Mesendoderm (in vitro differentiated cells): ENCODE results near the gene PRSS27.

Experiments used
- DNase-seq: peaks from one replicate; pipeline ENCODE4 v3.0.0; 2013
- H2AK5ac ChIP-seq: 2 replicates; pipeline ENCODE4 v1.6.1; 2013; ENCODE audit warnings: low read length, inconsistent platforms
- H2BK120ac ChIP-seq: 2 replicates; pipeline ENCODE4 v1.6.1; 2013; ENCODE audit warnings: low read depth, mild to moderate bottlenecking, low read length, moderate library complexity, mixed read lengths
- H2BK15ac ChIP-seq: replicated peaks from 2 replicates; pipeline ENCODE4 v1.6.1; 2013; ENCODE audit warnings: low read depth, mild to moderate bottlenecking, moderate library complexity
- H2BK5ac ChIP-seq: 2 replicates; pipeline ENCODE4 v1.6.1; 2013; ENCODE audit warnings: low read length, inconsistent platforms
- H3K18ac ChIP-seq: 2 replicates; pipeline ENCODE4 v1.6.1; 2013; ENCODE audit warnings: mild to moderate bottlenecking, low read length, mixed read lengths
- H3K23ac ChIP-seq: one replicate; pipeline ENCODE4 v1.6.1; 2013; ENCODE audit warnings: low read length
- H3K27ac ChIP-seq: 2 replicates; pipeline ENCODE4 v1.5.1; 2013; ENCODE audit warnings: low read depth, mild to moderate bottlenecking, inconsistent platforms, low read length, moderate library complexity
- H3K27me3 ChIP-seq: 2 replicates; pipeline ENCODE4 v1.6.1; 2013; ENCODE audit warnings: low read length, control low read depth, mild to moderate bottlenecking, inconsistent platforms; ENCODE audit not compliant: insufficient read depth, poor library complexity
- H3K36me3 ChIP-seq: 2 replicates; pipeline ENCODE4 v1.6.1; 2013; ENCODE audit warnings: low read length, inconsistent platforms; ENCODE audit not compliant: control insufficient read depth, insufficient read depth
- H3K4ac ChIP-seq: one replicate; pipeline ENCODE4 v1.6.1; 2013; ENCODE audit warnings: low read depth, mild to moderate bottlenecking, low read length, moderate library complexity
- H3K4me1 ChIP-seq: 2 replicates; pipeline ENCODE4 v1.6.1; 2013; ENCODE audit warnings: low read depth, low read length, inconsistent platforms; ENCODE audit not compliant: control insufficient read depth
- H3K4me2 ChIP-seq: 2 replicates; pipeline ENCODE4 v1.6.1; 2013; ENCODE audit warnings: low read length
- H3K4me3 ChIP-seq: 2 replicates; pipeline ENCODE4 v1.5.1; 2013; ENCODE audit warnings: mild to moderate bottlenecking, low read length
- H3K56ac ChIP-seq: one replicate; pipeline ENCODE4 v1.6.1; 2013; ENCODE audit warnings: low read length
- H3K79me1 ChIP-seq: 2 replicates; pipeline ENCODE4 v1.6.1; 2013; ENCODE audit warnings: low read length, inconsistent platforms
- H3K79me2 ChIP-seq: 2 replicates; pipeline ENCODE4 v1.6.1; 2013; ENCODE audit warnings: mild to moderate bottlenecking, low read length; ENCODE audit not compliant: control insufficient read depth, insufficient read depth
- H3K9ac ChIP-seq: 2 replicates; pipeline ENCODE4 v1.6.1; 2013; ENCODE audit warnings: low read length, inconsistent platforms
- H4K5ac ChIP-seq: one replicate; pipeline ENCODE4 v1.6.1; 2013; ENCODE audit warnings: low read length
- H4K8ac ChIP-seq: one replicate; pipeline ENCODE4 v1.6.1; 2013; ENCODE audit warnings: low read depth, mild to moderate bottlenecking, control low read depth, low read length, moderate library complexity
- WGBS: extraction: QIAGEN DNeasy Blood & Tissue Kit; methylation state at CpG from one replicate; pipeline ENCODE4 v1.1.7; 2013; ENCODE audit warnings: low lambda C conversion rate, missing lambda C conversion rate; ENCODE audit not compliant: insufficient coverage; ENCODE audit errors: extremely low coverage; 5-methylcytosine and 5-hydroxymethylcytosine counted together

The PRSS27 gene

DNA sequence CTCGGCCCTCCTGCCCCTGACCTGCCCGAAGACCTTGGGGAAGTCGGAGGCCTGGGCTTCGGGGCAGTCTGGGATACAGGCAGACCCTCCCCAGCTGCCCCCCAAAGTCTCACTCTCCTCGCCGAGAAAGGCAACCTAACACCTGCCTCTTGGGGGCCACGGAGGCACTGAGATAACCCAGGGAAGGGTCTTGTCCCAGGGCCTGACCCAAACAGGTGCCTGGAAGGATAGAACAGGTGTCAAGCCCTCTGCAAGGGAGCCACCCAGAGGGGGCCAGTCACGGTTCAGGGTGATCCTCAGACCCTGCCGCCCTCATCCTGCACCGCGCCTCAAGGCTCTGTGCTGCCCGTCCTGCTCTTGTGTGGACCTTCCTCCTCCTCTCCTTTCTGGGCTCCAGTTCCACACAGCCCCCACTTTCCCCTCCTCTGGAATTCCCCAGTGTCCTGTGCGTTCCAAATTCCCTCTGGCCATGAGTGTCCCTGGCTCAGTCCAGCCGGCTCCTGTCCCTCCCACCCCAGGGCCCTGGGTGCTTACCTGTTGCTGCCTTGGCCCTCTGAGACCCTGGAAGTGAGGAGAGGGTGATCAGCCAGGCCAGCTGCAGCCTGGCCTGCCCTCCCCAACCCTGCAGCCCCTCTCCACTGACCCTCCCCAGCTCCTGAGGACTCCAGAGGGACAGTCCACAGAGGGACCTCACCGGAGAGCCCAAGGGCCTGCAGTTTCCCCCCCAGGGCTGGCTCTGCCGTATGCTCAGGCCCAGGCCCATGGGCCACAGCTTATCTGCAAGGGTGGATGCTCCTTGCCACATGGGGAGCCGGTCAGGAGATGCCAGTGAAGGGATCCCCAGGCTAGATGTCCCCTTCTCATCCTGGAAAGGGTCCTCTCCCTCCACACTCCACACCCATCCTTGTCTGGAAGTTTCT lies 3.8 kb downstream of the PRSS27 start:
- H4K5ac ChIP-seq: no peak overlapping the region
- no peak overlapping the region for H3K4me2 ChIP-seq
- H2AK5ac ChIP-seq: no peak overlapping the region
- no peak overlapping the region for H3K9ac ChIP-seq
- no peak for DNase-seq
- no peaks in the 10 kb centered on the region for H3K27me3 ChIP-seq
- no peak overlapping the region for H3K56ac ChIP-seq
- H3K23ac ChIP-seq: no peak overlapping the region
- no peak overlapping the region for H3K4ac ChIP-seq
- WGBS: no CpG with 5 or more reads among the region's 17 CpGs
- H4K8ac ChIP-seq: no peak overlapping the region
- H3K4me1 ChIP-seq: no peaks in the 10 kb centered on the region
- H3K36me3 ChIP-seq: no peaks in the 10 kb centered on the region
- H3K27ac ChIP-seq: no peak overlapping the region
- no peak overlapping the region for H3K4me3 ChIP-seq
- H2BK5ac ChIP-seq: no peak overlapping the region
- no peaks in the 10 kb centered on the region for H3K79me2 ChIP-seq
- H2BK15ac ChIP-seq: no peak overlapping the region
- H3K18ac ChIP-seq: no peak overlapping the region
- H2BK120ac ChIP-seq: no peak overlapping the region
- no peaks in the 10 kb centered on the region for H3K79me1 ChIP-seq

DNA sequence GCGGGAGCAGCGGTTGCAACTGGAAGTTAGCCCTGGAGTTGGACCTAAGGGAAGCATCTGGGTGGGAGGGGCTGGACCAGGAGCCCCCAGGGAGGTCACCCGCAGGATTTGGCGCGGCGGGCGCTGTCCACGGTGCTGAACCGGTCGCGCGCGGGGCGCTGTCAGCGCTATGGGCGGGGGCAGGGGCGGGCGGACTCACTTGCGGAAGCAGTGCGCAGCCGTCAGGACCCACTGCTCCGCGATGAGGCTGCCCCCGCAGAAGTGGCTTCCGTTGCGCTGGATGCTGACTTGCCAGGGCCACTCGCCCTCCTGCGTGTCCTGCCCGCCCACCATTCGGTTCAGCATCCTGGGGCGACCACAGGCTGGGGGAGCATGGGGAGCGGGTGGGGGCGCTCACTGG lies 4.5 kb downstream of the PRSS27 start:
- H3K23ac ChIP-seq: no peak overlapping the region

DNA sequence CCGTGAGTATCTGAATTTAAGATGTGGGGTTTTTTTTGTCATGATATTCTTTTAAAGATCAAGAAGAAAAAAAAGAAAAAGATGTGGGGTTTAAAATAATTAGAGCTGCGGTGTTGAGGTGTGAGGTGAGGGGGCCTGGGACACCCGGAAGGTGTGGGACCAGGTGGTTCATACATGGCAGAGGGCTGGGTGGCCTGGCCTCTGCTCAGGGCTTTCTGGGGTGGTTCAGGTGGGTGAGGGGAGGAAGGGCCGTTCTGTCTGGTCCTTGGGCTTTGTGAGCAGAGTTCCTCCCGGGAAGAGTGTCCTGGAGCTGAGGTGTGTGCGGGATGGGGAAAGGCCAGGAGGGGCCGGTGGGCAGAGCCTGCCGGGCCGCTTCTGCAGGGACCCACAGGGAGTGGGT lies 5.0 kb downstream of the PRSS27 start:
- no peak overlapping the region for H3K23ac ChIP-seq
- no peak overlapping the region for H4K5ac ChIP-seq
- 100% methylated on average over 1 of the region's 9 CpGs for WGBS
- no peak overlapping the region for H3K56ac ChIP-seq
- H4K8ac ChIP-seq: no peak overlapping the region
- no peaks in the 10 kb centered on the region for H3K27me3 ChIP-seq
- H2BK5ac ChIP-seq: no peak overlapping the region
- no peaks in the 10 kb centered on the region for H3K36me3 ChIP-seq
- no peak for DNase-seq
- no peak overlapping the region for H3K4ac ChIP-seq
- H3K27ac ChIP-seq: no peak overlapping the region
- no peak overlapping the region for H2BK15ac ChIP-seq
- H2BK120ac ChIP-seq: no peak overlapping the region
- no peak overlapping the region for H3K18ac ChIP-seq
- H2AK5ac ChIP-seq: no peak overlapping the region
- no peak overlapping the region for H3K4me2 ChIP-seq
- no peak overlapping the region for H3K4me3 ChIP-seq
- no peaks in the 10 kb centered on the region for H3K79me1 ChIP-seq
- H3K9ac ChIP-seq: no peak overlapping the region
- H3K4me1 ChIP-seq: no peaks in the 10 kb centered on the region
- no peaks in the 10 kb centered on the region for H3K79me2 ChIP-seq

More for the DNA sequence above, 4.5 kb downstream of the PRSS27 start:
- no peak overlapping the region for H3K4me3 ChIP-seq
- H3K79me1 ChIP-seq: no peaks in the 10 kb centered on the region
- no peak overlapping the region for H2AK5ac ChIP-seq
- H3K79me2 ChIP-seq: no peaks in the 10 kb centered on the region
- no peaks in the 10 kb centered on the region for H3K27me3 ChIP-seq
- H4K8ac ChIP-seq: no peak overlapping the region
- no peaks in the 10 kb centered on the region for H3K4me1 ChIP-seq
- no peak overlapping the region for H2BK5ac ChIP-seq
- H3K4me2 ChIP-seq: no peak overlapping the region
- H4K5ac ChIP-seq: no peak overlapping the region
- no peak overlapping the region for H3K18ac ChIP-seq
- no peak overlapping the region for H3K4ac ChIP-seq
- no peaks in the 10 kb centered on the region for H3K36me3 ChIP-seq
- no peak overlapping the region for H2BK120ac ChIP-seq
- H3K9ac ChIP-seq: no peak overlapping the region
- no CpG with 5 or more reads among the region's 33 CpGs for WGBS
- no peak overlapping the region for H2BK15ac ChIP-seq
- H3K27ac ChIP-seq: no peak overlapping the region
- H3K56ac ChIP-seq: no peak overlapping the region
- peak; percentile 59 for DNase-seq

DNA sequence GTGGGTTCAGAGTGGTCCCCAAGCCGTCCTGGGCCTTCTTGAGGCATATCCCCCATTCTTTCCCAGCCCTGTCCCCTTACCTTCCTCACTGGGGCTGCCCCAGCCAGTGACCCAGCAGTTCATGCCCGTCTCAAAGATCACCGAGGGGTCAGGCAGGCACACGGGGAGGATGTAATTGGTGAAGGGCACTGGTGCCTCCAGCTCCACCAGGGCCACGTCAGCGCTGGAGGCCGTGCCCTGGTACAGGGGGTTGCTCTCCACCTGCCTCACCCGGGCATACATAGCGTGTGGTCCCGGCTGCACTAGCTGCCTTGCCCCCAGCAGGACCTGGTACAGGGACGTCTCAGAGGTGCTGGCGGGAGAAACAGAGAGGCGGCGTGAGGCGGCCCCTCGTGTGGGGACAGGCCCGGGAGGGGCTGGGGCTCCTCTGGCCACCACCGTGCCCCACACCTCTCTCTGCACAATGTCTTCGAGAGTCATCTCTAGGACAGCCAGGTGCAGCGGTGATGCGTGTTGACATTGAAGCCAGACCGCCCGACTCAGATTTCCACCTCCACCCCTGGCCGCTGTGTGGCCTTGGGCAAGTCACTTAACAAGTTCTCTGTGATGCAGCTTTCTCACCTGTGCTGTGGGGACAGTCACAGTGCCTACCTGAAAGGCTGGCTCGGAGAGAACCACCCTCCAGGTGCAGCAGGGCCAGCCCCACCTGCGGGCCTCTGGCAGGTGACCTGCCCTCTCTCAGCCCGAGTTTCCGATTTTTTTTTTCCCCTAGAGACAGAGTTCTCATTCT lies 5.8 kb downstream of the PRSS27 start:
- Histone ChIP-seq H3K4me2 (no peak overlapping the region), H4K5ac (no peak overlapping the region), H3K4me3 (no peak overlapping the region), H3K23ac (no peak overlapping the region), H2BK120ac (no peak overlapping the region), H3K4me1 (no peaks in the 10 kb centered on the region), H3K56ac (no peak overlapping the region), H2AK5ac (no peak overlapping the region), H3K36me3 (no peaks in the 10 kb centered on the region), H3K79me2 (no peaks in the 10 kb centered on the region), H3K27ac (no peak overlapping the region), H3K4ac (no peak overlapping the region), H4K8ac (no peak overlapping the region), H2BK5ac (no peak overlapping the region), H3K27me3 (no peaks in the 10 kb centered on the region), H3K9ac (no peak overlapping the region), H2BK15ac (no peak overlapping the region), H3K79me1 (no peaks in the 10 kb centered on the region), H3K18ac (no peak overlapping the region)
- no peak for DNase-seq
- WGBS: no CpG with 5 or more reads among the region's 28 CpGs

DNA sequence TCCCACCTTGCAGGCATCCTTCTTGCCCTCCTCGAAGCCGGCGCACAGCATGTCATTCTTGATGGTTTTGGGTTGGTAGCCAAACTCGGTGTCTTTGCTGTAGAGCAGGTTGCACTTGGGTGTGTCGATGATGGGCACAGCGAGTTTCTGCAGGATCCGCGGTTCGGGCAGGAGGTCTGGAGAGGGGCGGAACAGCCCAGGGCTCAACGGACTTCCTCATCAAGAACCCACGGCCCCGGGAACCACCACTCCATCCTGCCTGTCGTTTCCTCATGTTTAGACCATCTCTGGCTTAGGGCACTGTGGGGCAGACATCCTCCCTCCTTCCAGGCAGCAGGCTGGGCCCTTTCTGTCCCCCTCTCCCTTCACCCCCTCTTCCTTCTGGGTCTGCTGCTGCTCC lies 6.5 kb downstream of the PRSS27 start:
- no peaks in the 10 kb centered on the region for H3K36me3 ChIP-seq
- H4K8ac ChIP-seq: no peak overlapping the region
- H3K9ac ChIP-seq: no peak overlapping the region
- H2BK120ac ChIP-seq: no peak overlapping the region
- H3K79me1 ChIP-seq: no peaks in the 10 kb centered on the region
- H3K27ac ChIP-seq: no peak overlapping the region
- no CpG with 5 or more reads among the region's 14 CpGs for WGBS
- no peaks in the 10 kb centered on the region for H3K79me2 ChIP-seq
- H3K56ac ChIP-seq: no peak overlapping the region
- H3K4me1 ChIP-seq: no peaks in the 10 kb centered on the region
- no peak overlapping the region for H3K4me3 ChIP-seq
- H2BK5ac ChIP-seq: no peak overlapping the region
- no peak overlapping the region for H2BK15ac ChIP-seq
- no peak overlapping the region for H3K18ac ChIP-seq
- H3K27me3 ChIP-seq: no peaks in the 10 kb centered on the region
- H3K4me2 ChIP-seq: no peak overlapping the region
- no peak overlapping the region for H4K5ac ChIP-seq
- no peak overlapping the region for H3K23ac ChIP-seq
- no peak overlapping the region for H2AK5ac ChIP-seq
- H3K4ac ChIP-seq: no peak overlapping the region
- DNase-seq: no peak
